H1 (cell line): ENCODE data around the gene EML1. TPM values are rescaled to one million over a fixed set of nuclear protein-coding genes. Genes with fewer than 3 reads are reported as not detected.

ENCODE experiments used
- CTCF ChIA-PET: fragments of 300-600 bp; sonication (Branson Sonifier 250); formaldehyde crosslinking; loops from one replicate; lab custom pipeline; 2021; ENCODE audit not compliant: partially characterized antibody; lab: Charles Lee
- POLR2A ChIA-PET: fragments of 300-600 bp; sonication (Branson Sonifier 250); formaldehyde crosslinking; loops from one replicate; lab custom pipeline; 2021; ENCODE audit warnings: inconsistent platforms; ENCODE audit not compliant: partially characterized antibody; lab: Charles Lee
- DNase-seq, 2 experiments: peaks; one replicate each; pipeline versions ENCODE4 v3.0.0 to v3.0.0-alpha.2; 2010 to 2022; ENCODE audit warnings: low spot score in 2 of 2, low read depth in 1 of 2, mixed read lengths in 1 of 2
- FAIRE-seq: peaks from 2 replicates; lab custom pipeline; 2011; peaks lifted over from hg19 to GRCh38; lab: Jason Lieb, UNC
- H2AFZ ChIP-seq: 2 replicates; pipeline ENCODE4 v1.8.1; 2012; ENCODE audit warnings: low read length, inconsistent platforms
- H2AK5ac ChIP-seq: 2 replicates; pipeline ENCODE4 v1.6.1; 2013; ENCODE audit warnings: low read depth, low read length
- H2BK120ac ChIP-seq: replicated peaks from 2 replicates; pipeline ENCODE3; 2013; ENCODE audit warnings: low read depth, low read length, inconsistent platforms
- H2BK12ac ChIP-seq: 2 replicates; pipeline ENCODE4 v1.6.1; 2013; ENCODE audit warnings: low read depth, low read length
- H2BK15ac ChIP-seq: 2 replicates; pipeline ENCODE4 v1.6.1; 2013; ENCODE audit warnings: low read length
- H2BK20ac ChIP-seq: 2 replicates; pipeline ENCODE4 v1.6.1; 2013; ENCODE audit warnings: low read length
- H2BK5ac ChIP-seq: 2 replicates; pipeline ENCODE4 v1.6.1; 2013; ENCODE audit warnings: low read depth, low read length
- H3K14ac ChIP-seq: 2 replicates; pipeline ENCODE4 v1.6.1; 2013; ENCODE audit warnings: inconsistent platforms; ENCODE audit not compliant: insufficient read length
- H3K18ac ChIP-seq: 2 replicates; pipeline ENCODE4 v1.6.1; 2013; ENCODE audit warnings: low read length; ENCODE audit errors: extremely low read depth
- H3K23ac ChIP-seq: 2 replicates; pipeline ENCODE4 v1.6.1; 2013; ENCODE audit warnings: inconsistent platforms; ENCODE audit not compliant: insufficient read length
- H3K23me2 ChIP-seq: 2 replicates; pipeline ENCODE4 v1.6.1; 2013; ENCODE audit warnings: low read depth, low read length
- H3K27ac ChIP-seq: 2 replicates; pipeline ENCODE4 v1.6.1; 2011; ENCODE audit warnings: low read depth, low read length, inconsistent platforms
- H3K27me3 ChIP-seq, 4 experiments: replicated peaks in 1 of 4; 1 replicate in 1 of 4; 2 replicates in 3 of 4; pipeline versions ENCODE4 v1.6.1 to v1.8.1; 2011 to 2013; ENCODE audit warnings: low read length in 3 of 4, mild to moderate bottlenecking in 3 of 4, inconsistent platforms in 2 of 4, mixed read lengths in 2 of 4, moderate library complexity in 1 of 4; ENCODE audit not compliant: control insufficient read depth in 3 of 4, insufficient read depth in 3 of 4; ENCODE audit errors: extremely low read depth in 1 of 4
- H3K36me3 ChIP-seq, 4 experiments: 2 replicates each; pipeline versions ENCODE4 v1.6.1 to v1.8.1; 2011 to 2013; ENCODE audit warnings: mild to moderate bottlenecking in 4 of 4, low read length in 3 of 4, moderate library complexity in 2 of 4, control low read depth in 1 of 4, inconsistent platforms in 1 of 4; ENCODE audit not compliant: insufficient read depth in 4 of 4, control insufficient read depth in 2 of 4
- H3K4ac ChIP-seq: replicated peaks from 2 replicates; pipeline ENCODE3; 2013; ENCODE audit warnings: low read length, low read depth, mixed read lengths, inconsistent platforms; ENCODE audit not compliant: insufficient read length
- H3K4me1 ChIP-seq, 4 experiments: replicated peaks in 1 of 4; 1 replicate in 1 of 4; 2 replicates in 3 of 4; pipeline versions ENCODE4 v1.6.1 to v1.8.1; 2011 to 2013; ENCODE audit warnings: low read length in 3 of 4, inconsistent platforms in 2 of 4, mixed read lengths in 1 of 4; ENCODE audit not compliant: insufficient read depth in 4 of 4, control insufficient read depth in 3 of 4
- H3K4me2 ChIP-seq, 2 experiments: 2 replicates each; pipeline versions ENCODE4 v1.6.1 to v1.8.1; 2011 to 2013; ENCODE audit warnings: low read depth in 2 of 2, low read length in 2 of 2, control low read depth in 1 of 2, inconsistent platforms in 1 of 2, mild to moderate bottlenecking in 1 of 2; ENCODE audit not compliant: insufficient read depth in 1 of 2
- H3K4me3 ChIP-seq, 4 experiments: fragments of 200-600, 300-600 bp in 1 of 4; sonication (generic), shearing (Covaris generic), sonication (Bioruptor Twin) in 1 of 4; 2 replicates each; pipeline versions ENCODE4 v1.5.1 to v1.8.1; 2011 to 2016; ENCODE audit warnings: low read length in 4 of 4, low read depth in 3 of 4, control low read depth in 2 of 4, inconsistent platforms in 2 of 4, mild to moderate bottlenecking in 2 of 4, mixed read lengths in 1 of 4, moderate library complexity in 1 of 4; ENCODE audit not compliant: insufficient read depth in 2 of 4; ENCODE audit errors: extremely low read depth in 1 of 4
- H3K56ac ChIP-seq: replicated peaks from 2 replicates; pipeline ENCODE3; 2013; ENCODE audit warnings: low read depth, mild to moderate bottlenecking, mixed read lengths, low read length, inconsistent platforms; ENCODE audit not compliant: insufficient read length
- H3K79me1 ChIP-seq: 2 replicates; pipeline ENCODE4 v1.6.1; 2013; ENCODE audit warnings: low read depth, low read length, control low read depth
- H3K79me2 ChIP-seq, 2 experiments: 2 replicates each; pipeline versions ENCODE4 v1.6.1 to v1.8.1; 2012 to 2013; ENCODE audit warnings: low read length in 2 of 2, mild to moderate bottlenecking in 2 of 2, inconsistent platforms in 1 of 2; ENCODE audit not compliant: insufficient read depth in 2 of 2, control insufficient read depth in 1 of 2
- H3K9ac ChIP-seq, 4 experiments: replicated peaks in 1 of 4; 1 replicate in 1 of 4; 2 replicates in 3 of 4; pipeline versions ENCODE4 v1.6.1 to v1.8.1; 2011 to 2013; ENCODE audit warnings: low read depth in 3 of 4, low read length in 3 of 4, control low read depth in 2 of 4, mild to moderate bottlenecking in 2 of 4, moderate library complexity in 2 of 4, inconsistent platforms in 1 of 4; ENCODE audit errors: extremely low read depth in 1 of 4
- H3K9me3 ChIP-seq, 2 experiments: 2 replicates each; pipeline versions ENCODE4 v1.6.1 to v1.8.1; 2012 to 2013; ENCODE audit warnings: mild to moderate bottlenecking in 2 of 2, moderate library complexity in 2 of 2, control low read depth in 1 of 2, inconsistent platforms in 1 of 2, low read depth in 1 of 2, low read length in 1 of 2, mixed read lengths in 1 of 2; ENCODE audit not compliant: insufficient read depth in 2 of 2
- H4K20me1 ChIP-seq, 2 experiments: replicated peaks in 1 of 2; 2 replicates each; pipeline versions ENCODE3 to v1.8.1; 2011 to 2013; ENCODE audit warnings: inconsistent platforms in 2 of 2, low read length in 2 of 2, mild to moderate bottlenecking in 1 of 2; ENCODE audit not compliant: insufficient read depth in 2 of 2, control insufficient read depth in 1 of 2
- H4K5ac ChIP-seq: 2 replicates; pipeline ENCODE4 v1.6.1; 2013; ENCODE audit warnings: low read length, low read depth, mixed read lengths, inconsistent platforms; ENCODE audit not compliant: insufficient read length
- H4K8ac ChIP-seq: 2 replicates; pipeline ENCODE4 v1.8.0; 2013; ENCODE audit warnings: mild to moderate bottlenecking, moderate library complexity, low read length, inconsistent platforms; ENCODE audit not compliant: insufficient read depth; ENCODE audit errors: extremely low read depth
- H4K91ac ChIP-seq: replicated peaks from 2 replicates; pipeline ENCODE3; 2013; ENCODE audit warnings: low read length, mixed read lengths, inconsistent platforms; ENCODE audit not compliant: insufficient read length
- ASH2L ChIP-seq: fragments of 200-600, 300-600 bp; sonication (generic); IDR thresholded peaks from one replicate; pipeline ENCODE4 v1.7.1; 2017; ENCODE audit warnings: low read length
- ATF3 ChIP-seq: IDR thresholded peaks from 2 replicates; pipeline ENCODE4 v1.6.1; 2011; ENCODE audit warnings: low read depth, mild to moderate bottlenecking, low read length; ENCODE audit not compliant: insufficient read depth
- E2F6 ChIP-seq: IDR thresholded peaks from 2 replicates; pipeline ENCODE4 v1.6.1; 2012; ENCODE audit warnings: inconsistent platforms
- HDAC6 ChIP-seq: IDR thresholded peaks from one replicate; pipeline ENCODE4 v1.7.1; 2012; ENCODE audit warnings: low read depth, mild to moderate bottlenecking, inconsistent platforms, low read length, moderate library complexity
- KDM4A ChIP-seq: IDR thresholded peaks from one replicate; pipeline ENCODE4 v1.7.1; 2012; ENCODE audit warnings: low read depth, mild to moderate bottlenecking, moderate library complexity, low read length, inconsistent platforms; ENCODE audit not compliant: severe bottlenecking
- POLR2A ChIP-seq, 2 experiments: IDR thresholded peaks; 1 replicate in 1 of 2; 2 replicates in 1 of 2; pipeline ENCODE4 v1.6.1; 2011; ENCODE audit warnings: low read depth in 2 of 2, low read length in 2 of 2, mild to moderate bottlenecking in 2 of 2; ENCODE audit errors: control extremely low read depth in 1 of 2
- POLR2AphosphoS5 ChIP-seq: IDR thresholded peaks from 2 replicates; pipeline ENCODE4 v1.6.1; 2011; ENCODE audit warnings: low read depth, low read length
- POU5F1 ChIP-seq: IDR thresholded peaks from 2 replicates; pipeline ENCODE4 v1.6.1; 2011; ENCODE audit warnings: low read depth, mild to moderate bottlenecking, low read length, moderate library complexity
- RAD21 ChIP-seq, 2 experiments: IDR thresholded peaks in 1 of 2; conservative IDR thresholded peaks in 1 of 2; 2 replicates each; pipeline ENCODE4 v1.6.1; 2011; ENCODE audit warnings: low read depth in 2 of 2, low read length in 2 of 2, improper control_type of control experiment in 1 of 2, inconsistent platforms in 1 of 2, mild to moderate bottlenecking in 1 of 2, moderate library complexity in 1 of 2
- SIRT6 ChIP-seq: IDR thresholded peaks from one replicate; pipeline ENCODE4 v1.7.1; 2012; ENCODE audit warnings: low read length, inconsistent platforms
- SIX5 ChIP-seq: IDR thresholded peaks from 2 replicates; pipeline ENCODE4 v1.6.1; 2011; ENCODE audit warnings: mild to moderate bottlenecking, low read depth, low read length
- TBP ChIP-seq: IDR thresholded peaks from 2 replicates; pipeline ENCODE4 v1.6.1; 2011; ENCODE audit warnings: low read depth, low read length, improper control_type of control experiment
- WGBS, 2 experiments: shearing (Covaris generic) in 1 of 2; methylation state at CpG; one replicate each; pipeline versions ENCODE4 v1.1.6 to v1.1.7; 2013 to 2015; ENCODE audit warnings: low lambda C conversion rate in 2 of 2, mixed read lengths in 2 of 2, inconsistent platforms in 1 of 2, low coverage in 1 of 2, missing lambda C conversion rate in 1 of 2; ENCODE audit not compliant: insufficient replicate concordance in 2 of 2, insufficient coverage in 1 of 2, insufficient read length in 1 of 2; ENCODE audit errors: extremely low coverage in 1 of 2, missing lambda C conversion rate in 1 of 2; 5-methylcytosine and 5-hydroxymethylcytosine counted together
- polyA plus RNA-seq, 7 experiments: library from polyadenylated mRNA; depleted of rRNA in 3 of 7; stranded (reverse) in 5 of 7; unstranded in 2 of 7; fragments of >200 nt in 5 of 7; fragments of 200-250 nt in 2 of 7; gene quantifications; 1 replicate in 5 of 7; 2 replicates in 1 of 7; 4 replicates in 1 of 7; pipeline versions ENCODE4 v1.2.1 to v1.2.3, GENCODE V29; 2011 to 2013; ENCODE audit warnings: missing spikeins in 2 of 7, mixed read lengths in 2 of 7
- total RNA-seq: library from RNA; stranded (reverse); fragmentation: NEBNext Ultra II Directional; extraction: Animal tissue kit (Norgen Biotek cat#: 25700); gene quantifications from 2 replicates; pipeline ENCODE4 v1.2.1, GENCODE V29; 2021

The EML1 gene
- total and polyA plus RNA-seq, 2 of the 8 experiments (the other 6 are each of a cell fraction or from before 2014, with no cell fraction given): 11.1 to 24.7 TPM

- H3K27me3 ChIP-seq: no peaks in the 10 kb centered on the region
- H2AK5ac ChIP-seq: no peak overlapping the region
- no peak overlapping the region for H3K23ac ChIP-seq
- H3K27ac ChIP-seq: no peak overlapping the region
- H3K4me1 ChIP-seq: peaks cover 2 to 13% (median 8%) of the 10 kb centered on the region in 4 experiments; a peak in 6 of 7 replicates
- H3K56ac ChIP-seq: no peak overlapping the region
- peaks cover 0 to 4% of the 10 kb centered on the region in 2 experiments; a peak in 2 of 4 replicates for H3K9me3 ChIP-seq
- peaks cover 0 to 7% of the 10 kb centered on the region in 2 experiments; a peak in 1 of 4 replicates for H3K79me2 ChIP-seq
- POLR2A ChIA-PET: interaction anchor here (1.3 kb wide), 1 partner anchor 9 kb away, joined by 3 read pairs; no protein-coding TSS in a partner anchor
- no peak overlapping the region for H3K14ac ChIP-seq
- TF ChIP-seq ASH2L: no peak
- no peak for TF ChIP-seq HDAC6
- TF ChIP-seq E2F6: no peak
- no peak for TF ChIP-seq SIRT6
- TF ChIP-seq TBP: no peak
- TF ChIP-seq KDM4A: no peak
- TF ChIP-seq SIX5: no peak
- no peak for TF ChIP-seq POLR2AphosphoS5
- TF ChIP-seq POLR2A (IDR thresholded peaks at IDR 0.05; ENCODE audit: control extremely low read depth in 1 of 2, low read depth in 2 of 2, low read length in 2 of 2): no peak
- TF ChIP-seq POU5F1: no peak
- TF ChIP-seq ATF3: no peak
- no peak for TF ChIP-seq RAD21 (IDR thresholded peaks at IDR 0.05 in 1 of 2, conservative IDR thresholded peaks at IDR 0.05 in 1 of 2; ENCODE audit: low read depth in 2 of 2, low read length in 2 of 2)
- TF ChIP-seq, all 59 proteins: peak for 0
- H4K20me1 ChIP-seq: peaks cover 0 to 1% of the 10 kb centered on the region in 2 experiments
- 0 out of 4 replicates have a peak overlapping the region, but pooled peaks of 1 of the 2 experiments have one; percentile 12 for H3K4me2 ChIP-seq
- WGBS, 2 experiments: 64% methylated on average over 1 of the region's 1 CpG; no CpG with 5 or more reads in 1 of the 2 experiments
- no peak overlapping the region for H2BK120ac ChIP-seq
- no peak overlapping the region for H3K18ac ChIP-seq
- no peak overlapping the region for H2BK5ac ChIP-seq
- no peak overlapping the region for H2BK20ac ChIP-seq
- no peaks in the 10 kb centered on the region; a peak in 1 of 8 replicates for H3K36me3 ChIP-seq
- no peak overlapping the region for H3K4me3 ChIP-seq
- no peaks in the 10 kb centered on the region for H3K23me2 ChIP-seq
- no peak overlapping the region for H3K9ac ChIP-seq
- FAIRE-seq (peak; percentile 69), DNase-seq (no peak)
- H2BK12ac ChIP-seq: no peak overlapping the region
- H2AFZ ChIP-seq: no peak overlapping the region
- H4K8ac ChIP-seq: no peak overlapping the region
- no peak overlapping the region for H4K91ac ChIP-seq
- H4K5ac ChIP-seq: no peak overlapping the region
- H2BK15ac ChIP-seq: no peak overlapping the region
- CTCF ChIA-PET: interaction anchor here (0.8 to 4.6 kb wide), 7 partner anchors 10 to 155 kb away, joined by 3 to 25 read pairs (median 5); no protein-coding TSS in a partner anchor
- H3K79me1 ChIP-seq: no peaks in the 10 kb centered on the region
- no peak overlapping the region for H3K4ac ChIP-seq
These were observed 48.9 kb downstream of the EML1 start for GRCh38 chr14:99842141-99842540.
